Adrenal gland (tissue), 12 donors: ENCODE measurements around the gene TRIM38. TPM values are rescaled to one million over a fixed set of nuclear protein-coding genes. Genes with fewer than 3 reads are reported as not detected.
A peak's percentile ranks its signal among the peaks of the same experiment; 100 is the strongest.
"Not testable (repeated sequence)": the region's sequence is repeated elsewhere in the genome, so short reads cannot be mapped to it uniquely, and the experiment has no call there.

ENCODE experiments used
- DNase-seq, 7 donors: peaks; one replicate each; pipeline ENCODE4 v3.0.0-alpha.2; 2019 to 2020
- H3K27ac ChIP-seq, 5 donors: fragments of 200-600 bp; sonication (generic) in 4 of 5; 1 replicate in 3 of 5; 2 replicates in 2 of 5; pipeline versions ENCODE4 v1.5.1 to v1.8.0; 2016 to 2020; ENCODE audit warnings: mild to moderate bottlenecking in 1 of 5
- H3K27me3 ChIP-seq: fragments of 200-600 bp; 2 replicates; pipeline ENCODE4 v1.8.0; 2021
- H3K36me3 ChIP-seq, 2 donors: fragments of 200-600 bp; replicated peaks in 1 of 2; 1 replicate in 1 of 2; 2 replicates in 1 of 2; pipeline versions ENCODE4 v1.5.1 to v1.8.0; 2018 to 2022
- H3K4me1 ChIP-seq, 2 donors: fragments of 200-600 bp; replicated peaks in 1 of 2; 1 replicate in 1 of 2; 2 replicates in 1 of 2; pipeline versions ENCODE4 v1.5.1 to v1.8.0; 2018 to 2021
- H3K4me3 ChIP-seq, 4 donors: fragments of 200-600 bp; sonication (generic) in 3 of 4; one replicate each; pipeline ENCODE4 v1.5.1; 2016 to 2018
- H3K9me3 ChIP-seq, 3 donors: fragments of 200-600 bp; sonication (generic) in 1 of 3; replicated peaks in 1 of 3; 1 replicate in 2 of 3; 2 replicates in 1 of 3; pipeline versions ENCODE4 v1.5.1 to v1.8.0; 2016 to 2021
- CTCF ChIP-seq, 6 experiments: fragments of 450-650 bp in 4 of 6; fragments of 200-600 bp in 2 of 6; sonication (generic) in 1 of 6; IDR thresholded peaks; 1 replicate in 5 of 6; 2 replicates in 1 of 6; pipeline versions ENCODE4 v1.5.1 to v1.8.0; 2016 to 2021; ENCODE audit warnings: antibody characterized with exemption in 6 of 6, mild to moderate bottlenecking in 2 of 6, moderate library complexity in 1 of 6
- POLR2A ChIP-seq, 2 donors: fragments of 450-650 bp; IDR thresholded peaks; one replicate each; pipeline ENCODE4 v1.6.1; 2017; ENCODE audit warnings: antibody characterized with exemption in 2 of 2, mild to moderate bottlenecking in 2 of 2, moderate library complexity in 1 of 2
- WGBS, 4 donors: extraction: QIAGEN DNeasy Blood & Tissue Kit in 2 of 4; methylation state at CpG; one replicate each; pipeline versions ENCODE4 v1.1.5 to v1.1.7; 2013 to 2017; 5-methylcytosine and 5-hydroxymethylcytosine counted together
- intact Hi-C, 2 donors: fragments of 100-400 bp; cut with DNase I; formaldehyde crosslinking; loops; one replicate each; pipeline versions ENCODE4 v1.14.1 to v1.15.0; 2022 to 2023
- polyA plus RNA-seq, 3 donors: library from polyadenylated mRNA; stranded (reverse); fragments of 200-250 nt in 2 of 3; fragments of 350-450 nt in 1 of 3; fragmentation: Illumina TruSeq in 1 of 3; extraction: RNeasy Lipid Tissue Mini Kit (QIAGEN cat#74804) in 1 of 3; gene quantifications; one replicate each; pipeline ENCODE4 v1.2.3, GENCODE V29; 2013 to 2014
- total RNA-seq, 9 donors: library from RNA; depleted of rRNA in 4 of 9; stranded (reverse); fragments of >200 nt in 4 of 9; fragments of 120-200 nt in 1 of 9; fragmentation: NEBNext Ultra II Directional in 1 of 9; extraction: Animal tissue kit (Norgen Biotek cat#: 25700) in 1 of 9; gene quantifications; one replicate each; pipeline versions ENCODE4 v1.1.0 to v1.2.4, GENCODE V29; 2013 to 2023
- donor health status: healthy with polysubstance abuse.
- donor health status: Bipolar disorder and iron deficiency.
- donor health status: DM: yes; HTN: yes; CAD: no.
- donor health status: DM: no; HTN: no; CAD: no.
- donor health status: DM: no; HTN: no; CAD: no.
- donor health status: DM: yes; HTN: yes; CAD: no.

TRIM38 gene
- total and polyA plus RNA-seq, 12 donors: 5.7 to 15.6 (median 9.8) TPM

GRCh38 chr6:25991785-25992412 is 29.3 kb downstream of the TRIM38 start:
- intact Hi-C loops: no loop called here
- H3K27me3 ChIP-seq: no peaks in the 10 kb centered on the region
- peak; percentile 64 to 88 (median 79) for DNase-seq
- H3K36me3 ChIP-seq: peaks cover 0 to 3% of the 10 kb centered on the region in 2 donors
- no peak for TF ChIP-seq CTCF (IDR thresholded peaks at IDR 0.05)
- TF ChIP-seq POLR2A (IDR thresholded peaks at IDR 0.05): no peak
- H3K4me3 ChIP-seq: peak overlapping the region in 3 of 4 donors; percentile 13 to 54 (median 47)
- peak overlapping the region; percentile 88 to 97 (median 95) for H3K27ac ChIP-seq
- 0 to 2% (median 1%) methylated on average over 17 to 30 of the region's 30 CpGs for WGBS, 4 donors
- H3K9me3 ChIP-seq: no peaks in the 10 kb centered on the region
- H3K4me1 ChIP-seq: peaks cover 8 to 14% of the 10 kb centered on the region in 2 donors

GRCh38 chr6:25992413-25993340 is 30.1 kb downstream of the TRIM38 start:
- peaks cover 8 to 14% of the 10 kb centered on the region in 2 donors for H3K4me1 ChIP-seq
- TF ChIP-seq CTCF (IDR thresholded peaks at IDR 0.05) (peak; percentile 75 to 99 (median 96)), POLR2A (IDR thresholded peaks at IDR 0.05) (peak; percentile 89 to 94)
- no peaks in the 10 kb centered on the region for H3K9me3 ChIP-seq
- 0 to 1% (median 1%) methylated on average over 24 to 52 of the region's 52 CpGs for WGBS, 4 donors
- peak overlapping the region in 3 of 4 donors; percentile 47 to 85 (median 54) for H3K4me3 ChIP-seq
- no peaks in the 10 kb centered on the region for H3K27me3 ChIP-seq
- H3K27ac ChIP-seq: peak overlapping the region; percentile 88 to 97 (median 95)
- DNase-seq: peak; percentile 93 to 98 (median 96)
- peaks cover 0 to 4% of the 10 kb centered on the region in 2 donors for H3K36me3 ChIP-seq
- intact Hi-C loops: no loop called here

DNA sequence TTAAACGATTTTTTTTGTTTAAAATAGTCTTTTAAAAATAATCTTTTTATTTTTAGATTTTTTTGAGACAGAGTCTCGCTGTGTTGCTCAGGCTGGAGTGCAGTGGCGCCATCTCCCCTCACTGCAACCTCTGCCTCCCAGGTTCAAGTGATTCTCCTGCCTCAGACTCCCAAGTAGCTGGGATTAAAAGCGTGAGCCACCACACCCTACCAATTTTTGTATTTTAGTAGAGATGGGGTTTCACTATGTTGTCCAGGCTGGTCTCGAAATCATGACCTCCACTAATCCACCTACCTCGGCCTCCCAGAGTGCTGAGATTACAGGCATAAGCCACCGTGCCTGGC is 30.7 kb downstream of the TRIM38 start:
- peak in 1 of 7 donors; percentile 20 for DNase-seq
- Histone ChIP-seq H3K4me3 (peak overlapping the region in 2 of 4 donors; percentile 47 to 54), H3K4me1 (peaks cover 8 to 14% of the 10 kb centered on the region in 2 donors), H3K27ac (peak overlapping the region in 4 of 5 donors; percentile 54 to 96 (median 94))
- H3K9me3 ChIP-seq, H3K27me3 ChIP-seq, intact Hi-C loops, H3K36me3 ChIP-seq: not testable (repeated sequence)
- WGBS, 4 donors: 34 to 43% (median 39%) methylated on average over 7 of the region's 7 CpGs

GRCh38 chr6:25995507-25995906 is 32.9 kb downstream of the TRIM38 start:
- Histone ChIP-seq H3K4me1 (peaks cover 8 to 14% of the 10 kb centered on the region in 2 donors), H3K27ac (no peak overlapping the region), H3K4me3 (no peak overlapping the region), H3K36me3 (peaks cover 0 to 14% of the 10 kb centered on the region in 2 donors), H3K27me3 (no peaks in the 10 kb centered on the region), H3K9me3 (no peaks in the 10 kb centered on the region)
- 97 to 100% (median 98%) methylated on average over 1 of the region's 1 CpG for WGBS, 4 donors
- TF ChIP-seq CTCF (IDR thresholded peaks at IDR 0.05): no peak
- no peak for TF ChIP-seq POLR2A (IDR thresholded peaks at IDR 0.05)
- DNase-seq: no peak
- intact Hi-C loops: no loop called here
